Measurements from ENCODE around the gene DMC1. TPM values are rescaled to one million over a fixed set of nuclear protein-coding genes. Genes with fewer than 3 reads are reported as not detected.
"Not testable (repeated sequence)": the region's sequence is repeated elsewhere in the genome, so short reads cannot be mapped to it uniquely, and the experiment has no call there.

DMC1 gene
- total RNA-seq (under 1 TPM; 0.22 to 0.54 (median 0.43) TPM), polyA plus RNA-seq (under 1 TPM; 0.09 to 0.91 (median 0.12) TPM)
- long read RNA-seq, donor 1 = 0 reads
- long read RNA-seq, donor 2 = 0 reads

- Histone ChIP-seq H3K27ac (peak within 1 kb of the TSS; percentile 61), H3K4me1 (peaks cover 9% of the 10 kb centered on the region), H3K4me3 (peak within 1 kb of the TSS; percentile 78), H3K27me3 (ENCODE audit: insufficient read depth in 3 of 3, low read length in 2 of 3) (no peaks in the 10 kb centered on the region), H3K36me3 (ENCODE audit: insufficient read depth in 1 of 2, low read depth in 1 of 2) (no peaks in the 10 kb centered on the region), H3K9me3 (no peaks in the 10 kb centered on the region)
- no peak for TF ChIP-seq CTCF (IDR thresholded peaks at IDR 0.05)
- peak; percentile 94 to 96 for DNase-seq
- intact Hi-C loops (cut with DNase I) = loop anchor here (5.0 to 10.0 kb wide), 4 partner anchors 63 to 518 kb away; partner anchors contain the start of gene DDX17 (in 2 of the 2)
- peak; percentile 96 to 98 (median 97) for ATAC-seq
- WGBS, 3 donors = 2 to 3% (median 3%) methylated on average over 57 to 63 of the region's 64 CpGs
Measured at GRCh38 chr22:38569972-38570778, at the start of gene DMC1. Gene DMC1 (minus strand): TSS chr22:38570183. CDS start chr22:38568256, 1,927 bp downstream.

GRCh38 chr22:38618682-38619081, 48.7 kb upstream of the DMC1 start:
- no peak for ATAC-seq
- no peak for TF ChIP-seq CTCF (IDR thresholded peaks at IDR 0.05)
- 97% methylated on average over 2 of the region's 2 CpGs for WGBS, 3 donors

GRCh38 chr22:38618258-38618657, 48.3 kb upstream of the DMC1 start:
- no peak for TF ChIP-seq CTCF (IDR thresholded peaks at IDR 0.05)
- Histone ChIP-seq H3K36me3 (ENCODE audit: insufficient read depth in 1 of 2, low read depth in 1 of 2) (no peaks in the 10 kb centered on the region), H3K4me1 (no peaks in the 10 kb centered on the region), H3K27me3 (ENCODE audit: insufficient read depth in 3 of 3, low read length in 2 of 3) (no peaks in the 10 kb centered on the region), H3K4me3 (no peak overlapping the region), H3K27ac (no peak overlapping the region), H3K9me3 (no peaks in the 10 kb centered on the region)
- 97 to 100% (median 98%) methylated on average over 1 of the region's 1 CpG for WGBS, 3 donors
- ATAC-seq = no peak
- DNase-seq = no peak
- intact Hi-C loops (cut with DNase I) = no loop called here

More at GRCh38 chr22:38618682-38619081, 48.7 kb upstream of the DMC1 start:
- no peaks in the 10 kb centered on the region for H3K27me3 ChIP-seq (ENCODE audit: insufficient read depth in 3 of 3, low read length in 2 of 3)
- no peak for DNase-seq
- no peaks in the 10 kb centered on the region for H3K4me1 ChIP-seq
- no peak overlapping the region for H3K27ac ChIP-seq
- no peaks in the 10 kb centered on the region for H3K36me3 ChIP-seq (ENCODE audit: insufficient read depth in 1 of 2, low read depth in 1 of 2)
- no peaks in the 10 kb centered on the region for H3K9me3 ChIP-seq
- intact Hi-C loops (cut with DNase I) = no loop called here
- no peak overlapping the region for H3K4me3 ChIP-seq

DNA sequence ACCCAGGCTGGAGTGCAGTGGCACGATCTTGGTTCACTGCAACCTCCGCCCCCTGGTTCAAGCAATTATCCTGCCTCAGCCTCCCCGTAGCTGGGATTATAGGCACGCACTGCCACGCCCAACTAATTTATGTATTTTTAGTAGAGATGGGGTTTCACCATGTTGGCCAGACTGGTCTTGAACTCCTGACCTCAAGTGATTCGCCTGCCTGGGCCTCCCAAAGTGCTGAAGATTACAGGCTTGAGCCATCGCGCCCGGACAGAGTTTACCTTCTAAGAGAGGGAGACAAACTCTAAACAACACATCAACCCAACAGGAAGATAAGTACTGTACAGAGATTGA, 45.1 kb upstream of the DMC1 start:
- H3K36me3 ChIP-seq (ENCODE audit: insufficient read depth in 1 of 2, low read depth in 1 of 2); H3K27me3 ChIP-seq (ENCODE audit: insufficient read depth in 3 of 3, low read length in 2 of 3); H3K9me3 ChIP-seq; DNase-seq; intact Hi-C loops (cut with DNase I); H3K4me1 ChIP-seq; H3K4me3 ChIP-seq: not testable (repeated sequence)
- ATAC-seq = peak in 3 of 4 donors; percentile 9 to 40 (median 37)
- H3K27ac ChIP-seq = peak overlapping the region; percentile 73
- 70 to 88% (median 75%) methylated on average over 9 of the region's 9 CpGs for WGBS, 3 donors

GRCh38 chr22:38614332-38615063, 44.5 kb upstream of the DMC1 start:
- H3K27me3 ChIP-seq (ENCODE audit: insufficient read depth in 3 of 3, low read length in 2 of 3) = no peaks in the 10 kb centered on the region
- H3K27ac ChIP-seq = peak overlapping the region; percentile 73
- H3K9me3 ChIP-seq = no peaks in the 10 kb centered on the region
- no peaks in the 10 kb centered on the region for H3K36me3 ChIP-seq (ENCODE audit: insufficient read depth in 1 of 2, low read depth in 1 of 2)
- no peaks in the 10 kb centered on the region for H3K4me1 ChIP-seq
- H3K4me3 ChIP-seq = no peak overlapping the region
- WGBS, 3 donors = 41 to 66% (median 52%) methylated on average over 4 of the region's 4 CpGs
- intact Hi-C loops (cut with DNase I) = loop anchor here in 1 of 2 donors (5.0 kb wide), 1 partner anchor 63 kb away; no protein-coding TSS in a partner anchor
- peak; percentile 77 to 89 (median 88) for ATAC-seq
- DNase-seq = no peak
- no peak for TF ChIP-seq CTCF (IDR thresholded peaks at IDR 0.05)
